HG03175 (cell line): Measurements from ENCODE around the gene PKN2.
A peak's percentile ranks its signal among the peaks of the same experiment; 100 is the strongest.
"Not testable (repeated sequence)": the region's sequence is repeated elsewhere in the genome, so short reads cannot be mapped to it uniquely, and the experiment has no call there.

Experiments used
- ATAC-seq: cut with Tn5 transposase; IDR thresholded peaks from one replicate; pipeline ENCODE4 v1.9.1; 2021; ENCODE audit warnings: mild to moderate bottlenecking, moderate library complexity; ENCODE audit not compliant: unreplicated experiment

The PKN2 gene

GRCh38 chr1:88678405-88678804, 5.7 kb upstream of the PKN2 start:
- no peak for ATAC-seq

DNA sequence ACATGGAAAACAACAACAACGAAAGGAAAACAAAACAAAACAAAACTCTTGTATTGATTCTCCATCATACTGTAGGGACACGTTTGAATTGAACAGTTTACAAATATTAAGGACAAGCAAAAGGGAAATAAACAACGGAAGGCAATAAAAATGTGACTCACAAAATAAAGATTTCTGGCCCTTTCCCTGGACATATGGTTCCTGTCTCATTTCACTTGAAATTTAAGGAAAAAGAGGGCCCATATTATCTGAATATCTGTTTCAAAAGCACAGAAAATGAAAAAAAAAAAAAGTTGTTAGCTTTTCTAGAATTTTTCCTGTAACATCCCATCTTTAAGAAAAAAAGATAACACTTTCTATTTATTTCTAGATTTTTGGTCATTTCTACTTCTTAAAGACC, 3.6 kb upstream of the PKN2 start:
- no peak for ATAC-seq

GRCh38 chr1:88680911-88681622, 3.0 kb upstream of the PKN2 start:
- no peak for ATAC-seq

DNA sequence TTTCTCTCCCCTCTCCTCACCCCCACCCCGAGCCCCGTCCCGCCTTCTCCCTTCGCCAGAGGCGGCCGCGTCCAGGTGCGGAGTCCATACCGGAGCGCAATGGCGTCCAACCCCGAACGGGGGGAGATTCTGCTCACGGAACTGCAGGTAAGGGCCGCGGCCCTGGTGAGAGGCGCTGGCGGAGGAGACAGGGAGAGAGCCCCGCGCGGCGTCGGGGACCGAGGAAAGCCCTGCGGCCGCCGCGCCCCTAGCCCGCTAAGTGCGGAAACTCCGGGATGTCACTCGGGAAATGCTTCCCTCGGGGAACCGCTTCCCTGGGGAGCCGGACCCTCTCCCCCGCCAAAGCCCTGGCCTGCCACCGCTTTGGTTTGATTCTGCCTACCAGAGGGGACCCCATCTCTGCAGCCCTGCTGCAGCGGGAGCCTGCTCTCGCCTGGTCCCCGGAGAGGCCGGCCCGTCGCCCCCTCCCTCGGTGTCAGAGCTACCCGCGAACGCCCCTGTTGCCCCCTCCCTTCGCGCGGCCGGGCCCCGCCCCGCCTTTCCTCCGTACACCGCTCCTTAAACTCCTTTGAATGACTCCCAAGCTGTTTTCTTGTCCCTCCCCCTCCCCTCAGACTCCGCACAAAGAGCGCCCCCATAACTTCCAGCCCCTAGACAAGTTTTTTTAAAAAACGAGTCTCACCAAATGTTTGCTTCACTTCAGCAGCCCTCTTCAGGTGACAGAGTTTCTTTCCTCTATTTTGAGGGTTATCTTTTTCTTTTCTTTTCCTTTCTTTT, 597 bp downstream of the PKN2 start:
- peak; percentile 47 for ATAC-seq

GRCh38 chr1:88685259-88685620, 1.2 kb downstream of the PKN2 start:
- no peak for ATAC-seq

DNA sequence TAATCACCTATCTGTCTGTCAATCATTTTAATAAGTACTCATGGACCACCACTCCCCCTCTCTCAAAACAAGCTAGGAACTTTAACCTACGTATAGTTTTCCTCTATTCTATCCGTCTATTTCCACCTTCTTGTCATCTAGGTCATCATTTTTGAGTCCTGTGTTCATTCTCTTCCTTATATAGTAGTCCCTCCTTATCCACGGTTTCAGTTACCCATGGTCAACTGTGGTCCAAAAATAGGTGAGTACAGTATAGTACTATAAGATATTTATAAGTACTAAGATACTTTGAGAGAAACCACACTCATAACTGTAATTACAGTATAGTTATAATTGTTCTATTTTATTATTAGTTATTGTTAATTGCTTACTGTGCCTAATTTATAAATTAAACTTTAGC, 7.5 kb downstream of the PKN2 start:
- ATAC-seq = no peak

GRCh38 chr1:88695781-88696180, 11.7 kb downstream of the PKN2 start:
- no peak for ATAC-seq

DNA sequence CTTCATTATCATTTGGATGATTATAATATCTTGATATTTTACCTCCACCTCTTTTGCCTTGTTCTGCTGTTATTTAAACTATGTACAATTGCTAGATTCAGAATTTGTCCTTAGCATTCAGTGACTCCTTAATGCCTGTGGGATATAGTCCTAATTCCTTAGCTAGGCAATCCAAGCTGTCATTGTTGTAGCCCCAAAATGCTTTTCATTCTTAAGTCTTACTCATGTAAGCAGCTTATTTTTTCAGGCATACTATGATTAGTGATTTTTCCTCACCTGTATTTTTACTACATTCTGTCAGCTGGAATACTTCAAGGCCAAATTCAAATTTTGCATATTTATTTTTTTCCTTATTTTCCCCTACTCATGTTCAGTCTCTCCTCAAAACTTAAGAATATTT, 13.4 kb downstream of the PKN2 start:
- no peak for ATAC-seq

GRCh38 chr1:88698140-88698539, 14.1 kb downstream of the PKN2 start:
- no peak for ATAC-seq

- no peak for ATAC-seq
These were observed 14.7 kb downstream of the PKN2 start for GRCh38 chr1:88698764-88699163.

GRCh38 chr1:88700425-88701013, 16.4 kb downstream of the PKN2 start:
- ATAC-seq = no peak

- ATAC-seq = peak; percentile 79
These were observed 17.2 kb downstream of the PKN2 start for GRCh38 chr1:88701275-88701674.

- ATAC-seq = not testable (repeated sequence)
These were observed 17.7 kb downstream of the PKN2 start for GRCh38 chr1:88701793-88702192.

DNA sequence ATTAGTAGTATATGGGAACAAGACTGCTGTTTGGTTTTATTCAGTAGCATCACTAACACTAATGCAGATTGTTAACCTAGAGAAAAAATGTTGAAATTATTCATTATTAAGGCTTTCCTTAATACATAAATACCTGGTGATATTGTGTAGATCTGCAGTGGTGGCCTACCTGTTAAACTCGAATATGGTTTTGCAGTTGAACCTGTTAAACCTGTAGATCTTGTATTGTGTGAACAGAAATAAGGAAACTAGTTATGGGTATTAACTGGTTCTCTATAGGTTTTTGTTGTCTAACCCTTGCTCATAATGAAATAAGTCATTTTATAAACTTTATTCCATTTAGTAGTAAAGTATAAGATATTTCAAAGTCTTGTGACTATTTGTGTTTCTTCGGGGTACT, 23.9 kb downstream of the PKN2 start:
- ATAC-seq = no peak

GRCh38 chr1:88712907-88713306, 28.8 kb downstream of the PKN2 start:
- ATAC-seq = not testable (repeated sequence)

- ATAC-seq = not testable (repeated sequence)
These were observed 32.5 kb downstream of the PKN2 start for GRCh38 chr1:88716571-88716970.

DNA sequence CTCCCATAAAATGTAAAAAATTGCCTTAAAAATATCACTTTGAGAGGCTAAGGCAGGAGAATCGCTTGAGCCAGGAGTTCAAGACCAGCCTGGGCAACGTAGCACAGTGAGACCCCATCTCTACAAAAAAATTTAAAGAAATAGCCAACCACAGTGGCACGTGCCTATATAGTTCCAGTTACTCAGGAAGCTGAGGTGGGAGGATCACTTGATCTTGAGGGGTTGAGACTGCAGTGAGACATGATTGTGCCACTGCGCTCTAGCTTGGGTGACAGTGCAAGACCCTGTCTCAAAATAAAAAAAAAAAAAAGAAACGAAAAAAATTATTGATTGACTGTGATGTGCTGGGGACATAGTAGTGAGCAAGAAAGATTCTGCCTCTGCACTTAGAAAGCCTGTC, 38.4 kb downstream of the PKN2 start:
- no peak for ATAC-seq

DNA sequence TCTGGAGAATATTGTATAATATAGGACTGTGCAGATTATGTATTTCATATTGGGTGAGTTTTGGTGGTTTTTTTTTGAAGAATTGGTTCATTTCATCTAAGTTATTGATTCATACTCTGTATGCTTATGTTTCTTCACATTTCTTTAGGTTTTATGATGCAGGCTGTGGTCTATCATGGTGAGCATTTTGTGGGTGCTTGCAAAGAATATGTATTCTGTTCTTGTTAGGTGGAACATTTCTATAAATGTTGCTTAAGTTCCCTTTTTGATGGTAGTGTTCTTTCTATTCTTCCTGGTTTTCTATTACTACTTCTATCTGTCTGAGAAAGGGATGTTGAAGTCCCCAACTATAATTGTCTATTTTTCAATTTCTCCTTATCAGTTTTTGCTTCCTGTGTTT, 42.6 kb downstream of the PKN2 start:
- no peak for ATAC-seq

GRCh38 chr1:88727205-88727604, 43.1 kb downstream of the PKN2 start:
- ATAC-seq = no peak

DNA sequence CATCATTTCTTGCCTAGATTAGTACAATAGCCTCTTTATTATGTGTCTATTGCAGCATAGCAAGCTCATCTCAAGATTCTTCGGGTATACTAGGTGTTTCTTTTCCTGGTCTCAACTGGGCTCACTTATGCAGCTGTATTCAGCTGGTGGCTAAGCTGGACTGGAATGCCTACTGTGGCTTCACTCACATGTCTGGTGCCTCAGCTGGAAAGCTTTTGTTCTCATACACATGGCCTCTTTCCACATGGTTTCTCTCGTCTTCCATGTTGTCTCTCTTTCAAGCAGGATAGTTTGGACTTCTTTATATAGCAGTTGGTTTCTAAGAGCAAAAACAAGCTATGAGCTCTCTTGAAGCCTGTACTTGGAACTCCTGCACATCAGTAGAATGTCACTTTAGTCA, 45.2 kb downstream of the PKN2 start:
- ATAC-seq = no peak

DNA sequence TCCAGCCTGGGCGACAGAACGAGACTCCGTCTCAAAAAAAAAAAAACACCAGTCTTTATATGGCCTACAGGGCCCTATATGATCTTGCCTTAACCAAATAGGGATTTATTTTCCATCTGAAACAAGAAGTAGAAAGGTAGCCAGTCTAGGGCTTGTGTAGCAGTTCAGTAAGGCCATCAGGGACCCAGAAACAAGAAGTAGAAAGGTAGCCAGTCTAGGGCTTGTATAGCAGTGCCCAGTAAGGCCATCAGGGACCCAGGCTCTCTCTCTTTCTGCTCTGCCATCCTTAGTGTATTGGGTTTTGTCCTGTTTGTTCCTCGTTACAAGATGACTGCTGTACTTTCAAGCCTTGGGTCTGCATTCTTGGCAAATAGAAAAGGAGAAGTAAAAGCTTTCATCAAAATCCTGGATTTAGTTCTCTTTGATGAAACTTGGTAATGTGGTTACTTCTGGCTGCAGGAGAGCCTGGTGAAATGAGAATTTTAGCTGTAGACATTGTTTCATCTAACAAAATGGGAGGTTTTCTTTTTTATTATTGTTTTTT, 46.1 kb downstream of the PKN2 start:
- ATAC-seq = no peak

- no peak for ATAC-seq
These were observed 46.9 kb downstream of the PKN2 start for GRCh38 chr1:88730995-88731394.
